ENCODE data around the gene PATJ.
"Not testable (repeated sequence)": the region's sequence is repeated elsewhere in the genome, so short reads cannot be mapped to it uniquely, and the experiment has no call there.

PATJ gene

DNA sequence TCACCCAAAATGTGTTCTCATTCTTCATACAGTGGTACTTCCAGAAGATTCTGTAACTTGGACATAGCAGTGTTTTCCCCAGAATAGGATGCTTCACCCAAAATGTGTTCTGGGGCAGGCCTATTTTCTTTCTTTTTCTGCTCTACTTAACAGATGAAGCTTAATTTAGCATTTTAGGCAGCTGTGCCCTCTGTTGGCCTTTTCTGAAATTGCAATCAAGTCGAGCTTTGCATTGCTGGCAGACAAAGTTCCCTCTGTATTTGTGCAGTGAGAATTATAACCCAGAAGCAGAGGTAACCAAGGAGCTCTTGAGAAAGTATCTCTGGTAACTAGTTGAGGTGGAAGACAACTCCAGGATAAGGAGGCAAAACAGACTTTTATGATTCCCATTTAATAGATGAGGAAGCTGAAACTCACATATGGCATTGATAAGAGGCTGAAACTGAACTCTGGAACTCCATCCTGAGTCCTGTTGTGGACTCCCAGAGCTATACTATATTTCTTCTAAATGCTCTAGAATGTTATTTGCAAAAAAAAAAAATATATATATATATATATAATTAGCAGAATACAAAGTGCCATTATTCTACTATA, 402.1 kb downstream of the PATJ start:
- FAIRE-seq (no peak), DNase-seq (ENCODE audit: low spot score) (peak; percentile 50)

GRCh38 chr1:62159940-62160348, 417.7 kb downstream of the PATJ start:
- no peak for FAIRE-seq
- DNase-seq (ENCODE audit: low spot score): no peak

- no peak for FAIRE-seq
- DNase-seq (ENCODE audit: low spot score): no peak
Measured at GRCh38 chr1:62161711-62162110, 419.4 kb downstream of the PATJ start.

DNA sequence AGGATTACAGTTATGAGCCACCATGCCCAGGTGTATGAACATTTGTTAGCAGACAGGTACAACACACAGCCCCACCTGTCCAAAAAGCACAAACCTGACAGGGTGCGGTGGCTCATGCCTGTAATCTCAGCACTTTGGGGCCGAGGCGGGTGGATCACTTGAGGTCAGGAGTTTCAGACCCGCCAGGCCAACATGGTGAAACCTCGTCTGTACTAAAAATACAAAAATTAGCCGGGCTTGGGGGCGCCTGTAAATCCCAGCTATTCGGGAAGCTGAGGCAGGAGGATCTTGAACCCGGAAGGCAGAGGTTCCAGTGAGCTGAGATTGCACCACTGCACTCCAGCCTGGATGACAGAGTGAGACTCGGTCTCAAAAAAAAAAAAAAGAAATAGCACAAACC, 428.1 kb downstream of the PATJ start:
- not testable (repeated sequence) for FAIRE-seq; DNase-seq (ENCODE audit: low spot score)

DNA sequence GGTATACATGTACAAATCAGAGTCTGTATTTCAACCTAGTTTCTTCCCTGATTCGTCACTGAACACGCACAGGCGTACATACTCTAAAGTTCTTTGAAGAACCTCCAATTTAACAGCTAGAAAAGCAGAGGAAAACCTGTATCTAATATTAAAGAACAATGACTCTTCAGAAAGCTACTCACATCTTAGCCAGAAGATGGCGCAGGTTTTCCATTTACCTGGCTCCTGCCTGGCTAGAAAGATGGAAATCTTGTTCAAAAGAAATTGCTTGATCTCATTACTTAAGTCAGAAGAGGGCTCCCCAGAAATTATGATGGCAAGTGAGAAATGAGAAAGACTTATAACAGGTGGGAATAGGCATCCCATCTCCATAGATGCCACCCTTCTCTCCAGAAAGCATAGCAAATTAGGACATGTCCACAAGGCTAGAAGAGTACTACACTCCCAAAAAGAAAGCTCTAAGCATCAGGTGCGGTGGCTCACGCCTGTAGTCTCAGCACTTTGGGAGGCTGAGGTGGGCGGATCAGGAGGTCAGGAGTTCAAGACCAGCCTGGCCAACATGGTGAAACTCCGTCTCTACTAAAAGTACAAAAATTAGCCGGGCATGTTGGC, 433.4 kb downstream of the PATJ start:
- peak; percentile 39 for DNase-seq (ENCODE audit: low spot score)
- no peak for FAIRE-seq

DNA sequence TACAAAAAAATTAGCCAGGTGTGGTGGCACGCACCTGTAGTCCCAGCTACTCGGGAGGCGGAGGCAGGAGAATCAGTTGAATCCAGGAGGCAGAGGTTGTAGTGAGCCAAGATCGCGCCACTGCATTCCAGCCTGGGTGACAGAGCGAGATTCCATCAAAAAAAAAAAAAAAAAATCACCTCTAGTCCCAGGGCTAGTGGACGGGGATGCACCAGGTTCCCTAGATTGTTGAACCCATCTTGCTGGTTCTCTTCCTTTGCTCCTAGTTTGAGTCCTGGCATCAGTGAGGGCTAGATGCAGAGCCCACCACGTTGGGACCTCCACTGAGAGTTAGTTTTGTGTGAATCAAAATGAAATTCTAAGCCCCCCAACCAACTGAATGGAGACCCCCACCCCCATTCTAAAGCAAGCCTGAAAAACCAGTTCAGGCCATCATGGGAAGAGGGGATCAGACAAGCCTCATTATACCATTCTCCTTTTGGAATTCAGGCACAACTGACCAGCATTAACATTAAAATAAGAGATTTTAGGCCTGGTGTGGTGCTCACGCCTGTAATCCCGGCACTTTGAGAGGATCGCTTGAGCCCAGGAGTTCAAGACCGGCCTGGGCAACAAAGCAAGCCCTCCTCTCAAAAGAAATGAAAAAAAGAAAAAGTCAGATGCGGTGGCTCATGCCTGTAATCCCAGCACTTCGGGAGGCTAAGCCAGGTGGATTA, 434.5 kb downstream of the PATJ start:
- FAIRE-seq (no peak), DNase-seq (ENCODE audit: low spot score) (no peak)

GRCh38 chr1:62177621-62178020, 435.3 kb downstream of the PATJ start:
- no peak for FAIRE-seq
- DNase-seq (ENCODE audit: low spot score): no peak

DNA sequence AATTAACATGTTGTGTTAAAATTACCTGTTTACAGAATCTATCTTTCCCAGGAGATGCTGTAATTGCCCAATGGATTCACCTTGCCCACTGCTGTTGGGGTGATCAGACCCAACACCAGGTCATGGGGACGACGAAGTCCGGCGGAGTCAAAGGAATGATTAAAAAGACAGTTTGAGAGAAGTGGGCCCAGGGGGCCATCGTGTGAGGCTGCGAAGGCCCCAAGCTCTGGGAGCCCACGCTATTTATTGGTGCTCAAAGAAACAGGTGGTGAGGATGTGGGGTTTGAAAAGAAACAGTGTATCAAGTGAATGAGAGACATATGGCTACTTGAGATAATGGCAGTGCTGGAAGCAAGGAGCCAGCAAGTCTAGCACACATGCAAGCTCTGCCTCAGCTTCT, 436.1 kb downstream of the PATJ start:
- FAIRE-seq: no peak
- no peak for DNase-seq (ENCODE audit: low spot score)

DNA sequence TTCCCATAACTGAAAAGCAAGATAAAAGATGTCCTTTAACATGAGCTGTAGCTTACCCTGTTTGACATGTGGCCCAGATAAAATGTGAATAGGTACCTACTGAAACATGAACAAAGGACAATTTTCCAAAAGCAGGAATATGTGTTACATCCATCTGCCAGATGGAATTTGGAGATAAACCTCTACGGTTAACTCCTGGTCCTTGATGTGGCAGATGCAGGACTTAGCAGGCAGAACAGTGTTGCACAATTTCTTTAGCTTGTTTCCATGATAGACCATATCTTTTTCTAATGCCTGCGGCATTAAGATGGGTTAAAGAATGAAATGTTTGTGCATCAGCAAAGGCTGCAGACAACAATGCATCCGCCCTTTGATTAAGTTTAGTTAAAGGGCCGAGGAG, 437.8 kb downstream of the PATJ start:
- not testable (repeated sequence) for FAIRE-seq; DNase-seq (ENCODE audit: low spot score)

DNA sequence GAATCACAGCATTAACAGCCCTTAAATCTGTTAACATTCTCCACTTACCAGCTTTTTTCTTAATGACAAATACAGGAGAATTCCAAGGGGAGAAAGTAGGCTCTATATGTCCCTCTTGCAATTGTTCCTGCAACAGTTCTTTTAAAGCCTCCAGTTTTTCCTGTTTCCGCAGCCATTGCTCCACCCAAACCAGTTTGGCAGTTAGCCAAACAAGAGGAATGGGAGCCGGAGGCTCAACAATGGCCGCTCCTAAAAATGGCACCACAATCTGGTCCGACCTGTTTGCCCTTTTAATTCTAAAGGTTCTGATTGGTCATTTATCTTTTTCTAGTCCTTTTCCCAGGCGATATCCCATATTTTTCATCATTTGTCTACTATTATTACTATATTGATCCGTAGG, 438.4 kb downstream of the PATJ start:
- no peak for FAIRE-seq
- no peak for DNase-seq (ENCODE audit: low spot score)

DNA sequence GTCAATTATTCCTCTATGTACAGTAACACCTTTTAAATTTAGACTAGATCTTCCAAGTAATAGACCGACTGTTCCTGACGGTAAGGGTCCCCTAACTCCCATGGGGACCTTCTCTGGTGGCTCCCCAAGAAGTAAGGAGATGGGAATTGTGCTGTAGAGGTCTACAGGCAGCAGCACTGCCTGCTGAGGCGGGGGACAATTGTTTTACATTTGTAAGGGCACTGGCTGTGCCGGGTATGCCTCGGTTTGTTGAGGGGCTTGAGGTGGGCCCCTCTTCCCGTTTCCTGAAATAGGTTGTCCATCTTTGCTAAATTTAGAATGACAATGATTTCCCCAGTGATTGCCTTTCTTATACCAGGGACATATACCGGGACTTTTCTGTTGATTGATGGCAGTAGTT, 439.3 kb downstream of the PATJ start:
- DNase-seq (ENCODE audit: low spot score) (no peak), FAIRE-seq (no peak)

- not testable (repeated sequence) for DNase-seq (ENCODE audit: low spot score); FAIRE-seq
Measured at GRCh38 chr1:62182157-62182556, 439.9 kb downstream of the PATJ start.

- DNase-seq (ENCODE audit: low spot score); FAIRE-seq: not testable (repeated sequence)
Measured at GRCh38 chr1:62183164-62184020, 441.1 kb downstream of the PATJ start.

- FAIRE-seq (no peak), DNase-seq (ENCODE audit: low spot score) (no peak)
Measured at GRCh38 chr1:62184336-62184735, 442.1 kb downstream of the PATJ start.

DNA sequence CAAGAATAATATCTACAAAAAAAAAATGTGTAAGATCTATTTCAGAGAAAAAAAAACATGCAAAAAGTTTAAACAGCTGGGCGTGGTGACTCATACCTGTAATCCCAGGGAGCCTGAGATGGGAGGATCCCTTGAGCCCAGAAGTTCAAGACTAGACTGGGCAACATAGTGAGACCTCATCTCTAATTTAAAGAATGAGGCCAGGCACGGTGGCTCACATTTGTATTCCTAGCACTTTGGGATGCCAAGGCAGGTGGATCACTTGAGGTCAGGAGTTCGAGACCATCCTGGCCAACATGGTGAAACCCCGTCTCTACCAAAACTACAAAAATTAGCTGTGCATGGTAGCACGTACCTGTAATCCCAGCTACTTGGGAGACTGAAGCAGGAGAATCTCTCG, 443.0 kb downstream of the PATJ start:
- not testable (repeated sequence) for DNase-seq (ENCODE audit: low spot score); FAIRE-seq

DNA sequence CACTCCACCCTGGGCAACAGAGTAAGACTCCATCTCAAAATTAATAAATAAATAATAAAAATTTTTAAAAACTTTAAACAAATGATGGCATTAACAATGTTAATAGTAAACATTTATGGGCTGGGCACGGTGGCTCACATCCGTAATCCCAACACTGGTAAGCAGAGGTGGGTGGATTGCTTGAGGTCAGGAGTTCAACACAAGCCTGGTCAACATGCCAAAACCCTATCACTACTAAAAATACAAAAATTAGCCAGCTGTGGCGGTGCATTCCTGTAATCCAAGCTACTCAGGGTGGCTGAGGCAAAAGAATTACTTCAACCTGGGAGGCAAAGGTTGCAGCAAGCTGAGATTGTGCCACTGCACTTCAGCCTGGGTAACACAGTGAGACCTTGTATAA, 443.4 kb downstream of the PATJ start:
- DNase-seq (ENCODE audit: low spot score): no peak
- no peak for FAIRE-seq

DNA sequence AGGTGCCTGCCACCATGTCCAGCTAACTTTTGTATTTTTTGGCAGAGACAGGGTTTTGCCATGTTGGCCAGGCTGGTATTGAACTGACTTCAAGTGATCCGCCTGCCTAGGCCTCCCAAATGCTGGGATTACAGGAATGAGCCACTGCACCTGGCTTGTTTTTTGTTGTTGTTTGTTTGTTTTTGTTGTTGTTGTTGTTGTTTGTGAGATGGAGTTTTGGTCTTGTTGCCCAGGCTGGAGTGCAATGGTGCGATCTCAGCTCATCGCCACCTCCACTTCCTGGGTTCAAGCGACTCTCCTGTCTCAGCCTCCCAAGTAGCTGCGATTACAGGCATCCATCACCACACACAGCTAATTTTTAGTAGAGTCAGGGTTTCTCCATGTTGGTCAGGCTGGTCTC, 445.3 kb downstream of the PATJ start:
- FAIRE-seq: no peak
- DNase-seq (ENCODE audit: low spot score): no peak

GRCh38 chr1:62188111-62188510, 445.8 kb downstream of the PATJ start:
- DNase-seq (ENCODE audit: low spot score): no peak
- FAIRE-seq: no peak

- FAIRE-seq: no peak
- DNase-seq (ENCODE audit: low spot score): no peak
Measured at GRCh38 chr1:62194651-62195544, 452.6 kb downstream of the PATJ start, which contains the start of gene L1TD1. TSS of gene L1TD1 (plus strand) at chr1:62194849. CDS start at chr1:62206629, 11,780 bp downstream.

- DNase-seq (ENCODE audit: low spot score) (no peak), FAIRE-seq (no peak)
Measured at GRCh38 chr1:62196086-62196690, 453.9 kb downstream of the PATJ start.
